GM12801 (cell line): Measurements from ENCODE around the gene C6orf132.

Experiments
- TF ChIP-seq, protein P1 (sequence below): IDR thresholded peaks from one replicate; pipeline ENCODE4 v1.5.1; 2011; ENCODE audit warnings: control low read depth; ENCODE audit not compliant: insufficient read length; ENCODE audit errors: extremely low read depth

The C6orf132 gene

DNA sequence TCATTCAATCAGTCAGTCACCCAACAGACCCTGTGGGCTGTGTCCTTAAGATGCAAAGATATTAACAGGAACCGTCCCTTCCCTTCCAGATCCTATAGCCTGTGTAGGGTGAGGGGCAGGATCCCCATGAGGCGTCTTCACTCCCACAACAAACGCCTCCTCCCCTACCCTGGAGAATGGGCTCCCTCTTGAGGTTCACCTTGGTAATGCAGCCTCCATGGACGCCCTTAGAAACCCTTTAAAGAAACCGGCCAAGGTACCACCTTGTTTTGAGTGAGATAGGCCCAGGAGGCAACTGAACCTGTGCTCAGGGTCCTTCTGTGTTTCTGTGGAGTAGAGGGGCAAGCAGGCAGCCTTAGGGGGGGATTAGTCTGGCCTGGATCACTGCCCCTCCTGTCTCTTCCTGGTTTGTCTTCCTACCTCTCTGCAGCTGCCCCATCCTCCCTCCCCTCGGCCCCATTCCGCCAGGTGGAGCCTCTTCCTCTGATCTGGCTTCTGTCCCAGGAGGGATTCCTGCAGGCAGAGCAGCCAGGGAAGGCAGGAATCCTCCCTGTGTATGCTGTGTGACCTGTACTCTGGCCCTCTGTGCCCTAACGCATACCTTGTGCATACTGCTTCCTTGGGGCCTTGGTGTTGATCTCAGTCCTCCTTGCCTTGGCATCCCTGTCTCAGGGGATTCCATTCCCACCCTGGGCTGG is 24.2 kb upstream of the C6orf132 start:
- TF ChIP-seq, protein P1, sequence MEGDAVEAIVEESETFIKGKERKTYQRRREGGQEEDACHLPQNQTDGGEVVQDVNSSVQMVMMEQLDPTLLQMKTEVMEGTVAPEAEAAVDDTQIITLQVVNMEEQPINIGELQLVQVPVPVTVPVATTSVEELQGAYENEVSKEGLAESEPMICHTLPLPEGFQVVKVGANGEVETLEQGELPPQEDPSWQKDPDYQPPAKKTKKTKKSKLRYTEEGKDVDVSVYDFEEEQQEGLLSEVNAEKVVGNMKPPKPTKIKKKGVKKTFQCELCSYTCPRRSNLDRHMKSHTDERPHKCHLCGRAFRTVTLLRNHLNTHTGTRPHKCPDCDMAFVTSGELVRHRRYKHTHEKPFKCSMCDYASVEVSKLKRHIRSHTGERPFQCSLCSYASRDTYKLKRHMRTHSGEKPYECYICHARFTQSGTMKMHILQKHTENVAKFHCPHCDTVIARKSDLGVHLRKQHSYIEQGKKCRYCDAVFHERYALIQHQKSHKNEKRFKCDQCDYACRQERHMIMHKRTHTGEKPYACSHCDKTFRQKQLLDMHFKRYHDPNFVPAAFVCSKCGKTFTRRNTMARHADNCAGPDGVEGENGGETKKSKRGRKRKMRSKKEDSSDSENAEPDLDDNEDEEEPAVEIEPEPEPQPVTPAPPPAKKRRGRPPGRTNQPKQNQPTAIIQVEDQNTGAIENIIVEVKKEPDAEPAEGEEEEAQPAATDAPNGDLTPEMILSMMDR = peak; percentile 73

DNA sequence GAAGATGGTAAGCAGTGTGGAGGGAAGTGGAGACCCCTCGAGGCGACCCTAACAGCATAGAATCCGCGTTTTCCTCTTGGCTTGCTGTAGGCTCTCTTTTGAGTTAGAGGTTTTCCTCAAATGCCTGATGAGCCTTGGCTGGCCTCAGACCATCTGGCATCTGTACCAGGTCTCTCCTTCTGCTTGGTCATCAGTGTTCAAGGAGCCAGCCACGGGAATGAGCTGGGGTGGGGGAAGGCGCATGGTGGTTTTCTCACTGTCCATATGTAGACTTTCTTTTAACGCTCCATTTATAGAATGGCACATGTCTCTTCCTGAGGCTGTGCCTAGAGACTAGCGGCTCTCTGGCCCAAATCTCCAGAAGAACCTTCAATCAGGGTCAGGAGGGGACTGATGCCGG is 22.6 kb upstream of the C6orf132 start:
- TF ChIP-seq, protein P1 = no peak

- TF ChIP-seq, protein P1 = no peak
Observed at GRCh38 chr6:42163981-42164380, 21.6 kb upstream of the C6orf132 start.

DNA sequence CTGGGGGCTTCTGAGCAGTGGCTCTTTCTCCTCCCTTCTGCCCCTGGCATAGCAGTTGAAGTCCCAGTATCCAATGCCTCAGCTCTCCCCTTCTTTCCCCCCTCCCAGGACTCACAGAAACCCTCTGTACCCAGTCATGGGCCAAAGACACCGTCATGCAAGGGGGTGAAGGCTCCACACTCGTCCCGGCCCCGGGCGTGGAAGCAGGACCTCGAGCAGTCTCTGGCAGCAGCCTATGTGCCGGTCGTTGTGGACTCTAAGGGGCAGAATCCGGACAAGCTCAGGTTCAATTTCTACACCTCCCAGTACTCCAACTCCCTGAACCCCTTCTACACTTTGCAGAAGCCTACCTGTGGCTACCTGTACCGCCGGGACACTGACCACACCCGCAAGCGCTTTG is 20.4 kb upstream of the C6orf132 start:
- TF ChIP-seq, protein P1 = no peak

GRCh38 chr6:42162384-42162783 is 20.0 kb upstream of the C6orf132 start:
- TF ChIP-seq, protein P1 = no peak

DNA sequence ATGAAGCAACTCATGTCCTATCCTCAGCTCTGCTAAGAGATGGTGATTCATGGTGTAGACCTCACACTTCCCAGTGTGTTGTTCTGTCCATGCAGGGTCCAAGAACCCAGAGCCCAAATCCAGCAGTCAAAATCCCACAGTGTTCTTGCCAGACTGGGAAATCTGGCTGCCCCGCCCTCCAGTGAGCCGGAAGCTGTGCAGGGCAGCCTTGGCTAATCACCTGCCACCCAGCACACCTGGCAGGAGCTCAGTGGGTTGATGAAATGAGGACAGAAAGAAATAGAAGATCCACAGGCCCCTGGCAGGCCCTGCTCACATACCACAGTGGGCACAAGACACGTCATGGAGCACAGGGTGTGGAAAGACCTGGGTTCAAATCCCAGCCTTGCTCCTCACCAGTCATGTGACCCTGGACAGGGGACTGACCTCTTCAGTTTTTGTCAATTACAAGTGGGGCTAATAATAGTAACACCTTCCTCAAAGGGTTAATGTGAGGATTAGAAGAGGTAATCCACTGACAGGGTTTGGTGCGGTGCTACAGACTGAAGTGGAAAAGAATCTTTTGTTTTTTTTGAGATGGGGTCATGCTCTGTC is 17.1 kb upstream of the C6orf132 start:
- TF ChIP-seq, protein P1 = no peak

GRCh38 chr6:42158631-42159030 is 16.2 kb upstream of the C6orf132 start:
- TF ChIP-seq, protein P1 = no peak
